Lower leg skin (tissue), 4 donors: Measurements from ENCODE around the gene WFS1. TPM values are rescaled to one million over a fixed set of nuclear protein-coding genes. Genes with fewer than 3 reads are reported as not detected.

ENCODE experiments used
- DNase-seq, 2 donors: peaks; one replicate each; pipeline ENCODE4 v3.0.0-alpha.2; 2019; ENCODE audit warnings: low spot score in 2 of 2
- H3K4me3 ChIP-seq: fragments of 200-600 bp; sonication (generic); 2 replicates; pipeline ENCODE4 v1.5.1; 2017; ENCODE audit warnings: mild to moderate bottlenecking, low read depth; ENCODE audit not compliant: poor library complexity, severe bottlenecking
- POLR2A ChIP-seq, 2 donors: fragments of 450-650 bp; IDR thresholded peaks; one replicate each; pipeline ENCODE4 v1.6.1; 2016 to 2017; ENCODE audit warnings: antibody characterized with exemption in 2 of 2, mild to moderate bottlenecking in 1 of 2, moderate library complexity in 1 of 2
- WGBS, 2 donors: methylation state at CpG; one replicate each; pipeline ENCODE4 v1.1.5; 2018; 5-methylcytosine and 5-hydroxymethylcytosine counted together
- intact Hi-C: fragments of 100-400 bp; cut with DNase I; formaldehyde crosslinking; loops from one replicate; pipeline ENCODE4 v1.15.0; 2023; ENCODE audit warnings: low total_unique reads
- total RNA-seq, 4 donors: library from RNA; depleted of rRNA; stranded (reverse); fragments of >200 nt; gene quantifications; one replicate each; pipeline ENCODE4 v1.1.0, GENCODE V29; 2016
- TF ChIP-seq, protein P1 (sequence below), 3 donors: fragments of 450-650 bp; IDR thresholded peaks; one replicate each; pipeline ENCODE4 v1.5.1; 2016; ENCODE audit warnings: antibody characterized with exemption in 3 of 3, mild to moderate bottlenecking in 3 of 3, moderate library complexity in 2 of 3

The WFS1 gene
- total RNA-seq, 4 donors from 2014 or later = 39.4 to 48.6 (median 45.1) TPM

DNA sequence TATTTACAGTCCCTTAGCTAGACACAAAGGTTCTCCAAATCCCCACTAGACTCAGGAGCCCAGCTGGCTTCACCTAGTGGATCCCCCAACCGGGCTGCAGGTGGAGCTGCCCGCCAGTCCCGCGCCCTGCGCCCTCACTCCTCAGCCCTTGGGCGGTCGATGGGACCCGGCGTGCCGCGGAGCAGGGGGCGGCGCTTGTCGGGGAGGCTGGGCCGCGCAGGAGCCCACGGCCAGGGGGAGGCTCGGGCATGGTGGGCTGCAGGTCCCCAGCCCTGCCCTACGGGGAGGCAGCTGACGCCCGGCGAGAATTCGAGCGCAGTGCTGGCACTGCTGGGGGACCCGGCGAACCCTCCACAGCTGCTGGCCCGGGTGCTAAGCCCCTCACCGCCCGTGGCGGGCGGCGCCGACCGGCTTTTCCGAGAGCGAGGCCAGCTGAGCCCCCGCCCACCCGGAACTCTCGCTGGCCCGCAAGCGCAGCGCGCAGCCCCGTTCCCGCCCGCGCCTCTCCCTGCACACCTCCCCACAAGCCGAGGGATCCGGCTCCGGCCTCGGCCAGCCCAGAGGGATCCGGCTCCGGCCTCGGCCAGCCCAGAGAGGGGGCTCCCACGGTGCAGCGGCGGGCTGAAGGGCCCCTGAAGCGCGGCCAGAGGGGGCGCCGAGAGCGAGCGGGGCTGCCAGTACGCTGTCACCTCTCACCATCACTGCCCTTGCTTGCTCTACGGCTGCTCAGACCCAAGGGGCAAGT, 39.4 kb downstream of the WFS1 start:
- peak overlapping the region; percentile 4 for H3K4me3 ChIP-seq
- no peak for DNase-seq
- 4 to 6% methylated on average over 22 to 38 of the region's 65 CpGs for WGBS, 2 donors
- no peak for TF ChIP-seq POLR2A (IDR thresholded peaks at IDR 0.05)
- TF ChIP-seq, protein P1, sequence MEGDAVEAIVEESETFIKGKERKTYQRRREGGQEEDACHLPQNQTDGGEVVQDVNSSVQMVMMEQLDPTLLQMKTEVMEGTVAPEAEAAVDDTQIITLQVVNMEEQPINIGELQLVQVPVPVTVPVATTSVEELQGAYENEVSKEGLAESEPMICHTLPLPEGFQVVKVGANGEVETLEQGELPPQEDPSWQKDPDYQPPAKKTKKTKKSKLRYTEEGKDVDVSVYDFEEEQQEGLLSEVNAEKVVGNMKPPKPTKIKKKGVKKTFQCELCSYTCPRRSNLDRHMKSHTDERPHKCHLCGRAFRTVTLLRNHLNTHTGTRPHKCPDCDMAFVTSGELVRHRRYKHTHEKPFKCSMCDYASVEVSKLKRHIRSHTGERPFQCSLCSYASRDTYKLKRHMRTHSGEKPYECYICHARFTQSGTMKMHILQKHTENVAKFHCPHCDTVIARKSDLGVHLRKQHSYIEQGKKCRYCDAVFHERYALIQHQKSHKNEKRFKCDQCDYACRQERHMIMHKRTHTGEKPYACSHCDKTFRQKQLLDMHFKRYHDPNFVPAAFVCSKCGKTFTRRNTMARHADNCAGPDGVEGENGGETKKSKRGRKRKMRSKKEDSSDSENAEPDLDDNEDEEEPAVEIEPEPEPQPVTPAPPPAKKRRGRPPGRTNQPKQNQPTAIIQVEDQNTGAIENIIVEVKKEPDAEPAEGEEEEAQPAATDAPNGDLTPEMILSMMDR (IDR thresholded peaks at IDR 0.05) = no peak
- intact Hi-C loops = no loop called here

DNA sequence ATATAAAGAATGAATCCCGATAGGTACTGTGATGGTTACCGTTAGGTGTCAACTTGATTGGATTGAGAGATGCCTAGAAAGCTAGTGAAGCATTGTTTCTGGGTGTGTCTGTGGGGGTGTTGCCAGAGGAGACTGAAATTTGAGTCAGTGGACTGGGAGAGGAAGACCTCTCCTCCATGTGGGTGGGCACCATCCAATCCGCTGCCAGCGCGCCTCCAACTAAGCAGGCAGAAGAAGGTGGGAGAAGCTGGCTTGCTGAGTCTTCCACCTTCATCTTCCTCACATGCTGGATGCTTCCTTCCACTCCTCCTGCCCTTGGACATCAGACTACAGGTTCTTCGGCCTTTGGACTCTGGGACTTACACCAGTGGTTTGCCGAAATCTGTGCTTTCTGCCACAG, 40.1 kb downstream of the WFS1 start:
- intact Hi-C loops = no loop called here
- WGBS, 2 donors = 74 to 85% methylated on average over 7 of the region's 7 CpGs
- TF ChIP-seq POLR2A (IDR thresholded peaks at IDR 0.05) = no peak
- DNase-seq = no peak
- H3K4me3 ChIP-seq = no peak overlapping the region

DNA sequence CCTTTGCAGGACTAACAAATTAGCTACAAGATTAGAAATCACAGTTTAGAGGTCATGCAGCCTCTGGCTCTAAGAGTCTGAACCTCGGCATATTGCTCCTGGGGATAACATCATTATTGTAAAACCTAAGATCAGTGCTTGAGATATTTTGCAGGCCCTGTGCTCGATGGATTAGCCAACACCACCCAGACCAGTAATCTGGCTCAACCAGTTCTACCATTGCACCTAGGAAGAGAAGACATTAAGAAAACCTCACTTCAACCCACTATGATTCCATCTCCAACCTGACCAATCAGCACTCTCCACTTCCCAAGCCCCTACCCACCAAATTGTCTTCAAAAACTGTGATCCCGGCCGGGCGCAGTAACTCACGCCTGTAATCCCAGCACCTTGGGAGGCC, 43.6 kb downstream of the WFS1 start:
- DNase-seq = no peak
- intact Hi-C loops = no loop called here
- 63 to 74% methylated on average over 6 of the region's 6 CpGs for WGBS, 2 donors
- TF ChIP-seq, protein P1 (IDR thresholded peaks at IDR 0.05) = no peak
- TF ChIP-seq POLR2A (IDR thresholded peaks at IDR 0.05) = no peak
- H3K4me3 ChIP-seq = no peak overlapping the region

DNA sequence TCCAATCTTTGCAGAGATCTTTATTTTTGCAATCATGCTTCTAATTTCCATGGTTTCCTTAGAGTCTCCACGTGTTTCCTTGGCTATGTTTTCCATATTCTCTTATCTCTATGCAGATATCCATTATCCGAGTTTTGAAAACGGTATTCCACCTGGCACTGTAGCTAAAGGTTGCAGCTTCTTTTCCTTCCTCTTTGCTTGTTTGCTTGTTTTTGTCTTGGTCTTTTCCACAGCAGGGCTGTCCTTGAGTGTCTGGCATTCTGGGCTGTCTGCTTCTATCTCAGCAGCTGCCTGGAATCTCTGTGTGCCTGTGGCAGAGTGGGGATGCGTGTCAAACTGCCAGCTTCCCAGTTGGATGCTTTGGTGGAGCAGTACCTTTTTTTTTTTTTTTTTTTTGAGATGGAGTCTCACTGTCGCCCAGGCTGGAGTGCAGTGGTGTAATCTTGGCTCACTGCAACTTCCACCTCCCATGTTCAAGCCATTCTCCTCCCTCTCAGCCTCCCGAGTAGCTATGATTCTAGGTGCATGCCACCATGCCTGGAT, 46.9 kb downstream of the WFS1 start:
- intact Hi-C loops = no loop called here

DNA sequence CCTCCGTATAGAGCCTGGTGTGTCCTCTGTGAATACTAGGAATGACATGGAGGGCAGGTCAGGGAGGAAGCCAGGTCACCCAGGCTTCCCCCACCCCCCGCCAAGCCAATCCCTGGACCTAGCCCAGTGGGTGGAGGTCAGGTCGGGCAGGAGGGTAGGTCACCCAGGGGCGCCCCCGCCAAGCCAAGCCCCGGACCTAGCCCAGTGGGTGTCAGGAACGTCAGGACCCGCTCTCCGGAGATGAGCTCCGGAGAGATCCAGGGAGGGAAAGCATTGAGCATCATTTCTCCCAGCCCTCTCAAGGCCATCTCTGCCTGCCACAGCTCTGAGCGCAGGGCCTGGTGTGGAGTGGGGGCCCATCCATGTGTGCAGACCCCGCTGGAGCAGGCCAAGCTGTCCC, 48.6 kb downstream of the WFS1 start:
- TF ChIP-seq, protein P1 (IDR thresholded peaks at IDR 0.05) = no peak
- no peak for TF ChIP-seq POLR2A (IDR thresholded peaks at IDR 0.05)
- DNase-seq = no peak
- H3K4me3 ChIP-seq = no peak overlapping the region
- WGBS, 2 donors = 78 to 85% methylated on average over 10 to 12 of the region's 12 CpGs
- intact Hi-C loops = no loop called here

More for the DNA sequence above, 46.9 kb downstream of the WFS1 start:
- TF ChIP-seq, protein P1 (IDR thresholded peaks at IDR 0.05) = no peak
- no peak for TF ChIP-seq POLR2A (IDR thresholded peaks at IDR 0.05)
- no peak overlapping the region for H3K4me3 ChIP-seq
- 70 to 73% methylated on average over 6 of the region's 6 CpGs for WGBS, 2 donors
- DNase-seq = no peak

DNA sequence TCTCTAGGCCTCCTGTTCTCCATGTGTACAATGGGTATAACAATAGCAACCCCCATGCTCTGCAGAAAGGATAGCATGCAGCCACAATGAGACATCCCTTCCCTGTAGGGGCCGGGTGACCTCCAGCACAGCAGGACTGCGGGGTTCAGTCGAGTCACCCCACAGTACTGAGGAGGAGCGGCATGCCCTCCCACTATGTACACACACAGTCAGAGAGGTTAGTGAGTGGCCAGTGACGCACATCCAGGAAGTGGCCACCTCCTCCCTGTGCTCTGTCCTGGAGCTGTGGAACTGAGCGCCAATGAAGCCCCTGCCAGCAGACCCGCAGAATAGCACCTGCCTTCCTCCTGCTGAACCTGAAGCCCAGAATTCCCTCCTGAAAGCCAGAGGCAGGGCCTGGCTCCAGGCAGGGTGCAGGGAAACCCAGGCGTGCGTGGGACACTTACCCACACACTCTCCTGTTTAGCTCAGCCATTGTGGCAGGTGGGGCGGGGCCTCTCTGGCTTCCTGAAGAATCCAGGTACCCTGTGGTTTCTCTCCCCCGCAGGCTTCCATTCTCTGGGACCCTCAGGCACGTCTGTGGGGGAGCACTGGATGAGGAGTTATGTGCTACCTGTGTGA, 50.0 kb downstream of the WFS1 start:
- no peak for DNase-seq
- H3K4me3 ChIP-seq = no peak overlapping the region
- intact Hi-C loops = no loop called here
- WGBS, 2 donors = 82 to 84% methylated on average over 12 of the region's 12 CpGs
- TF ChIP-seq, protein P1 (IDR thresholded peaks at IDR 0.05) = no peak
- no peak for TF ChIP-seq POLR2A (IDR thresholded peaks at IDR 0.05)
